GM12891 (cell line): Measurements from ENCODE around the gene CAMK2G.

ENCODE experiments used
- DNase-seq: peaks from one replicate; pipeline ENCODE4 v3.0.0; 2011; ENCODE audit warnings: low spot score; ENCODE audit not compliant: insufficient read length
- FAIRE-seq: peaks from 2 replicates; lab custom pipeline; 2011; peaks lifted over from hg19 to GRCh38; lab: Jason Lieb, UNC
- PAX5 ChIP-seq: IDR thresholded peaks from 2 replicates; pipeline ENCODE4 v1.6.1; 2011; ENCODE audit warnings: low read length, moderate library complexity, mild to moderate bottlenecking; ENCODE audit not compliant: insufficient read depth, severe bottlenecking
- POLR2A ChIP-seq: IDR thresholded peaks from 2 replicates; pipeline ENCODE4 v1.6.1; 2011; ENCODE audit warnings: low read depth, low read length, control low read depth
- POLR2AphosphoS5 ChIP-seq: IDR thresholded peaks from 2 replicates; pipeline ENCODE4 v1.6.1; 2011; ENCODE audit warnings: low read depth, low read length, control low read depth
- POU2F2 ChIP-seq: IDR thresholded peaks from 2 replicates; pipeline ENCODE4 v1.6.1; 2011; ENCODE audit warnings: low read depth, mild to moderate bottlenecking, control low read depth, low read length, moderate library complexity
- SPI1 ChIP-seq: IDR thresholded peaks from 2 replicates; pipeline ENCODE4 v1.6.1; 2011; ENCODE audit warnings: low read depth, low read length, control low read depth
- TAF1 ChIP-seq: IDR thresholded peaks from 2 replicates; pipeline ENCODE4 v1.6.1; 2011; ENCODE audit warnings: low read depth, low read length, control low read depth

CAMK2G gene

DNA sequence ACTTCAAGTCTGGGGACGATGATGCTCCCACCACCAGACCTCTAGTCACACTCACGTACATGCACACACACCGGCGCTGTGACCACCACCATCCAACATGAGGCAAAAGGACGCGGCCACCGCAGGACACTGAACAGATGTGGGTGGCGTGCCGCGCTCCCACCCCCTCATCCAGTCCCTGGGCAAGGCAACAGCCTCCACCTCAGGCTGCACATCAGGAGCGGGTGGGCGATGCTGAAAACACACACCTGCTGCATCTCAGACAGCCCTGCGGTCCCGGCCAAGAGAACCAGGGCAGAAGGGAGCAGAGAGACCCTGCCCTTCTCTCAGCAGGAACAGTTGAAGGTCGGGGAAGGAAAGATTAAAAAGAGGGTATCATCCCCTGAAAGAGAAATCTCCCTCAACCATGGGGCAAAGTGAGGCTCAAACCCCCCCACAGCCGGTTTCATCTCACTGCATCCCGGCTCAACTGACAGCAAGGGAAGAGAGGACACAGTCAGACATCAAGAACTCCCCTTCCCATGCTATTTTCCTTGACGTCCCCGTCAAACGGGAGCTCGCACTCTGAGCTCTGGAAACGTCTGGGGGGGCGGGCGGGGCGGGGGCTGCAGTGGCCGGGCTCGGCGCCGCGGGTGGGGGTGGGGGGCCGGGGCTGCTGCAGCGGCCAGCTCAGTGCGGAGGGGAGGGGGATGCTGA is 1.1 kb downstream of the CAMK2G start:
- no peak for TF ChIP-seq POLR2AphosphoS5
- no peak for TF ChIP-seq POU2F2
- TF ChIP-seq TAF1, result no peak
- no peak for TF ChIP-seq POLR2A
- TF ChIP-seq SPI1, result no peak
- no peak for TF ChIP-seq PAX5
- FAIRE-seq, result no peak

DNA sequence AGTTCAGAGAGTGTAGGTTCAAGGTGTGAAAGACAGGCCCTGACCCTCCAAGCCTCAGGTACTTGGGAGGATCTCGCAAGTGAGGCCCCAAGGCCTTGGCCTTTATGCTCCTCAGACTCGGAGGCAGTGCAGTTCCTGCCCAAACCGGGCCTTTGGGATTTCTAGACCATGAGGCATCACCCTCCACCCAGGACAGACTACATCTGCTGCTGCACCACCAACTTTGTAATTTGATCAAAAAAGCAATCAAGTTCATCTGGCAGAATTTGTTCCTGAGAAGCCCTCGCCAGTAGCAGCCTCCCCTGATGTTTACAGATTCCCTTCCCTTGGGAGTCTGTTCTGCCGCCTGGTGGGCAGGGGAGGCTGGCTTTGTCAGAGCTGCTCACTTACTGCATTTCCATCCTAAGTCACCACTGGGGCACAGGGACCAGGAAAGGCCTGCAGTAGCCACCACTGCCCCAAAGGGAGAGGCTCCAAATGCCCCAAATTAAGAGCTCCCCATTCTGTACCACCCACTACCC is 2.1 kb downstream of the CAMK2G start:
- DNase-seq, result no peak
- TF ChIP-seq SPI1, result no peak
- no peak for TF ChIP-seq POLR2A
- TF ChIP-seq PAX5, result no peak
- TF ChIP-seq TAF1, result no peak
- no peak for TF ChIP-seq POLR2AphosphoS5
- TF ChIP-seq POU2F2, result no peak
- FAIRE-seq, result no peak

More for the DNA sequence above, 1.1 kb downstream of the CAMK2G start:
- no peak for DNase-seq

DNA sequence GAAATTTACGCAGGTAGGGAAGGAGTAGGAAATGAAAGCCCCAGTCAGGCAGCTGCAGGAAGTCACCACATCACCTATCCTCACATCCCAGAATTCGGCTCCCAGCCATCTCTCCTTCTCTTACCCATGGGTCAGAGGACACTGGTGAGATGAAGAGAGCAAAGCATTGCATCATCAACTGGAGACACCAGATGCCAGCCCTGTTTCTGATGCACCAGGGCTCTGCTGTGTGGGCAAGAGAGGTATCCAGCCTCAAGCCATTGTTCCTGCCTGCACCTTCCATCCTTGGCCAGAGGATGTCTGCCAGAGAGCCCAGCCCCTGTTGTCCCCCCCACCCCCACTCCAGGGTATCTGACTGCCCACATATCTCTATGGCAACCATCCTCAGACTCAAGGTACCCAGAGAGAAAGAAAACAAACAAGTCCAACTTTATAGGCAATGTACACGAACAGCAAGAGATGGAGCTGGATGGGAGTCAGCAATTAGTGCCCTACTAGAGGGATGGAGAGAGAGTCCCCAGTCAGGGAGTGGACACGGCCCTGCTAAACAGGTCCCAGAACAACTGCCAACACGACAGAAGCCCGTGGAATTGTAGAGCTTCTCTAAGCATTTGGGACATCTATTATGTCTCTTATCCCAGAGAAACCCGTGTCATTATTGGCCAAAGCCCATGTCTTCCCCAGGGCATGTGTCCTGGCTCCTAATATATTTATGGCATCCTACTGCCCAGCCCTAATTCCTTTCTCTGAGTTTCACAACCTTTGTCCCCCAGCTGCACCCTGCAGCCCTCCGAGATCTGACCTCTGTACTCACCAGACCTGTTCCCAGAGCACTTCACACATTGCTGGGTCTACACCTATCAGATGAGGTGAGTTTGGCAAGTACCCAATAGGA is 2.8 kb downstream of the CAMK2G start:
- TF ChIP-seq SPI1, result no peak
- TF ChIP-seq PAX5, result no peak
- TF ChIP-seq POU2F2, result no peak
- TF ChIP-seq POLR2A, result no peak
- no peak for TF ChIP-seq TAF1
- no peak for TF ChIP-seq POLR2AphosphoS5
- DNase-seq (no peak), FAIRE-seq (no peak)

DNA sequence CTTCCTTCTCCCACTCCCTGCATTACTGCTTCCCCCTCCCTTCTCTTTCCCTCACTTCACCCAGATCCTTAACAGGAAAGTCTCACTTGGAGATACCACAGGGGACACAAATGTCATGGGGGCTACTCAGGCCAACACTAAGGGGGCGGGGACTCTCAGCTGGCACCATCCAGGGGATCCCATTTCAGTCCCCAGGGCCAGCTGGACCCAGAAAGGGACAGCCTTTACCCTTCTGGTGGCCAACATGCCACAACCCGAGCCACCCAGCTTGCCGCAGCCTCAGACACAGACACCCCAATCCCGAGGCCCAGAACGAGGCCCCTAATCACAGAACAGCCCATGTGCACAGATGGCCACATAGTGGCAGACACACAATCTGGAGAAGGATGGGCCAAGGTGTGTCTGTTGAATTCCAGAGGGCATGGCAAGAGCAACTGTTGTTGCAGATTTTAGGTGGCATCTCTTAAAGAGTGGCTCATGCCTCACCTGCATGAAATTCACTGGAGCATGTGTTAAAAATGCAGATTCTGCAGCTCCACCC is 5.6 kb downstream of the CAMK2G start:
- TF ChIP-seq POU2F2, result no peak
- no peak for TF ChIP-seq SPI1
- FAIRE-seq (no peak), DNase-seq (no peak)

DNA sequence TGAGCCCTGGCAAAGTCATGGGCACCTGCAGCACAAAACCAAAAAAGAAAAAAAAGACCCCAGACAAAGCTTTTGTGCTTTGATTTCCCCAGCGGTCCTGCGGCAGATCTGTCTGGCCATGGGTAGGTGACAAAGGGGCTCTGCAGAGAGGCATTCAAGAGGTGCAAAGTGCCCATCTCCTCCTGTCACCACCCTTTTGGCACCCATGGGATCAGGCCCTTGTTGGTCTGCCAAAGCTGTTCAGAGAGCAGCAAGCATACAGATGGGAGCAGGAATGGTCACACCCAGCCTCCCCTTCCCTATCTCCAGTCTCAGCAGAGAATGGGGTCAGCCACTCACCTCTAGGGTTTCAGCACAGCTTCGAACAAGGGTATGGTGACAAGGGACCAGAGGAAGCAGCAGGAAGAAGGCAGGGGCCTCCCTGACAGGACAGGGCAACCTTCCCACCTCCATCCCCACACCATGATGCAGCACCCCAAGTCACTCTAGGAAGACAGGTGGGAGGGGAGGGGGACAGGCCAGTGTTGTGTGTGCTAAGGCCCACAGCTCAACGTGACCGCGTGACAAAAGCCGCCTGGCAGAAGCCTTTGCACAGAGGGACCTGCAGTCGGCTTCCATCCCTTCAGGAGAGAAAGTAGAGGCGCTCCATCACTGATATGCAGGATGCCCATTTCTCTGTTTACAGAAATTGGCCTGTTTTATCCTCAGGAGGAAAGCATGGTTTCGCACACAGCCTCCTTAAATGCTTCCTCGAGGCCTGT is 6.3 kb downstream of the CAMK2G start:
- TF ChIP-seq TAF1, result no peak
- no peak for TF ChIP-seq POLR2A
- no peak for TF ChIP-seq PAX5
- no peak for TF ChIP-seq SPI1
- TF ChIP-seq POLR2AphosphoS5, result no peak
- no peak for TF ChIP-seq POU2F2
- DNase-seq (no peak), FAIRE-seq (no peak)

DNA sequence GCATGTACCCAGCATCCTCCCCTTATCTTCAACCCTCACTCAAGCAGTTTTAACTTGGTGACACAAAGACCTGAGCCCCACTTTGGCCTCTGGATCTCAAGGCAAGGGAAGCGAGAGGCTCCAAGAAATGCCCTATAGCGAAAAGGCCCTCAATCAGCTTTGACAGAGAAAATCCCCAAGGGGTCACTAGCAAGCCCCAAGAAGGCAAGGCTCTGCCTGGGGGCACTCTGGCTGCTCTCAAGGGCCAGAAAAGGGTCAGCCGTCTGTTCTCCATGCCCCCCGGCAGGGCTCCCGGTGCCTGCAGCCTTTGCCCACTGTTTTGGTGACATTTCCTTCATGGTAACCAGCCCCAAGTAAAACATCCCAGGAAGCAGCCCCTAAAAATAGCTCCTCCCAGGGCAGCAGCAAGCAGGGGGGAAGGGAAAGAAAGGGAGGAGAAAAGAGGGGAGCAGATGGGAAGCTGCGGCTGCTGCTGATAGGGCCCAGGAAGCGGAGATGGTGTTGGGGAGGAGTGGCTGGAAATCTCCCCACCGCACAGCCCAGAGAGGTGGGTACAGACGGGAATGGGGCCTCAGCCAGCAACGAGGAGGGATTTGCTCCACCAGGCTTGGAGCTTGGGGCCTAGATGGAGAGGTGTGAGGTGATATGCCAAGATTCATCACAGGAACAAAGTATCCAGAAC is 7.1 kb downstream of the CAMK2G start:
- FAIRE-seq (no peak), DNase-seq (no peak)
- no peak for TF ChIP-seq POU2F2
- no peak for TF ChIP-seq POLR2AphosphoS5
- no peak for TF ChIP-seq SPI1
- no peak for TF ChIP-seq POLR2A
- TF ChIP-seq PAX5, result no peak
- TF ChIP-seq TAF1, result no peak

DNA sequence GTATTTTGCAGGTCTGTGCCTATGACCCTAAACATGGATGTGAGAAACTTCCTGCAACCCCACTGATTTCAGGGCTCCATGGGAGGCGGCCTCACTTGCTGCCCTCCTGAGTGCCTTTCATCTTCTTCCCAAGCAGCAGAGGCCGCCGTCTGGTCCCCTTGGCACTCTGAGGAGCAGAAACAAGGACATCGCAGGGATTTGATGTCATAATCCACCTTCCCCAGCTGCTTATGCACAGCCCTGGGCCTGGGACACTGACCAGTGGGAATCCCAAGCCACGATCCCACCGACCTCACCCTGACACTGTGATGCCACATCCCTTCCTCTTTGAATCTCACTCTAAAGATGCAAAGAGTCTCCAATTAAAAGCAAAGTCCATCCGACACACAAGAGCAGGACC is 7.7 kb downstream of the CAMK2G start:
- FAIRE-seq, result peak; percentile 35
- no peak for DNase-seq
- TF ChIP-seq POLR2AphosphoS5, result no peak
- TF ChIP-seq SPI1, result no peak
- TF ChIP-seq PAX5, result no peak
- TF ChIP-seq TAF1, result no peak
- TF ChIP-seq POLR2A, result no peak
- no peak for TF ChIP-seq POU2F2

DNA sequence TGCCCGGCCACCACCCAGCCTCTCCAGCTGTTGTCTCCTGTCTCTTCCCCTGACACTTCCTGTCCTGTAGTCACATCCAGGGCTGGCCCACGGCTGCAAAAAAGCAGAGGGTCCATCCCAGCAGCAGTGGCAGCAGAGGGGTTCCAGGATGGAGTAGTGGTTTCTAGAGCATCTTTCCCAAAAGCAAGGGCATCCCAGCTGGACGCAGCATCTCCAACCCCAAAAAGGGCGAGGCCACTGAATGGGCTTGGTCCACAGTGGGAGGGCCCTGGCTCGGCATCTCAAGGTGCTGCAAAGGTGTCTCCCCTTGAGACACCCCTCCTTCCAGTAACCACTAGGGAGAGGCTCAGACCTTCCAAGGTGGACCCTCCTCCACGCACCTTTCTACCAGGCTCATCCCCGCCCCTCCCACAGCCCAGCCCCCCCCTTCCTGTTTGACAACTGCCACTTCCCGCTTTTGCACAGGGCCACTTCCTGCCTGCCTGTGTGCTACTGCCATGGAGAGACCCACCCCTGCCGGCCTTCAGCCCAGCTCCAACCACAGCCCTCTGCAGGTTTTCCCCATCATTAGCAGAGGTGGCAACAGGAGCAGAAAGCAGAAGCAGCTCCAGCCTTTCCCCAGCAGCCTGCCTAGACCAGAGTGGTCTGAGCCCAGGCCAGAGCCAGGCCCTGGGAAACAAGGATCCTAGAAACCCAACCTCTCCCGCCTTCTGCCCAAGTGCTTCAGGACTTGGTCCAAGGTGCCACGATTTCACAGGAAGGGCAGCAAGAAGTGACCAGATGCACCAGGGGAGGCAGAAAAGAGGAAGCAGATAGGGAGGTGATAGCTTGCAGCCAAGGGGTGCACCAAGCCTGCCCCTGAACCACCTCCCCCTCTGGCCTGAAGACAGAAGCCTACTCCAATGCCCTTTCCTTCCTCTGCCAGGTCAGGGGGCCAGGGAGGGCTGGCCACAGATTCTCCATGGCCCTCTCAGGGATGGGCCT is 8.6 kb downstream of the CAMK2G start:
- no peak for TF ChIP-seq POLR2AphosphoS5
- TF ChIP-seq SPI1, result peak; percentile 69
- FAIRE-seq, result peak; percentile 94
- peak; percentile 66 for DNase-seq
